Thoracic aorta (tissue), 2 donors: Measurements from ENCODE around the gene DAG1. TPM values are rescaled to one million over a fixed set of nuclear protein-coding genes. Genes with fewer than 3 reads are reported as not detected.

Experiments used
- ATAC-seq: fragments of 150-250 bp; one replicate; pipeline ENCODE4 v1.8.0; 2017; ENCODE audit warnings: low read depth; ENCODE audit not compliant: insufficient number of reproducible peaks, low FRiP score
- DNase-seq: peaks from one replicate; pipeline ENCODE4 v3.0.0-alpha.2; 2020; ENCODE audit warnings: low spot score
- H3K27ac ChIP-seq, 2 donors: fragments of 200-600 bp; sonication (generic); 1 replicate in 1 of 2; 2 replicates in 1 of 2; pipeline ENCODE4 v1.5.1; 2016; ENCODE audit warnings: mild to moderate bottlenecking in 2 of 2, moderate library complexity in 2 of 2
- H3K27me3 ChIP-seq: fragments of 200-600 bp; sonication (generic); replicated peaks from 2 replicates; pipeline ENCODE4 v1.6.0; 2016; ENCODE audit warnings: mild to moderate bottlenecking; ENCODE audit not compliant: insufficient read depth
- H3K36me3 ChIP-seq: fragments of 200-600 bp; sonication (generic); one replicate; pipeline ENCODE4 v1.5.1; 2016
- H3K4me1 ChIP-seq, 2 donors: fragments of 200-600 bp; sonication (generic); 1 replicate in 1 of 2; 2 replicates in 1 of 2; pipeline versions ENCODE4 v1.5.1 to v1.6.0; 2016; ENCODE audit warnings: low read depth in 2 of 2, mild to moderate bottlenecking in 1 of 2; ENCODE audit not compliant: control insufficient read depth in 1 of 2
- H3K4me3 ChIP-seq: fragments of 200-600 bp; sonication (generic); 2 replicates; pipeline ENCODE4 v1.5.1; 2016; ENCODE audit warnings: mild to moderate bottlenecking
- H3K9me3 ChIP-seq: fragments of 200-600 bp; sonication (generic); 2 replicates; pipeline ENCODE4 v1.5.1; 2016
- CTCF ChIP-seq: fragments of 200-600 bp; sonication (generic); IDR thresholded peaks from one replicate; pipeline ENCODE4 v1.5.1; 2019; ENCODE audit warnings: antibody characterized with exemption
- total RNA-seq, 2 donors: library from RNA; depleted of rRNA; stranded (reverse); fragments of >200 nt; gene quantifications; one replicate each; pipeline versions ENCODE4 v1.1.0 to v1.2.3, GENCODE V29; 2016

Gene DAG1
- total RNA-seq, 2 donors from 2014 or later, result 71.9 to 171 TPM

GRCh38 chr3:49563766-49564165, 93.7 kb downstream of the DAG1 start:
- no peaks in the 10 kb centered on the region for H3K27me3 ChIP-seq
- H3K4me1 ChIP-seq, result no peaks in the 10 kb centered on the region
- H3K36me3 ChIP-seq, result no peaks in the 10 kb centered on the region
- no peak for DNase-seq
- H3K4me3 ChIP-seq, result no peak overlapping the region
- no peak for TF ChIP-seq CTCF
- H3K27ac ChIP-seq, result no peak overlapping the region
- H3K9me3 ChIP-seq, result no peaks in the 10 kb centered on the region
- ATAC-seq, result no peak

GRCh38 chr3:49566312-49566711, 96.2 kb downstream of the DAG1 start:
- Histone ChIP-seq H3K36me3 (no peaks in the 10 kb centered on the region), H3K4me1 (no peaks in the 10 kb centered on the region), H3K27ac (no peak overlapping the region), H3K9me3 (no peaks in the 10 kb centered on the region), H3K4me3 (no peak overlapping the region), H3K27me3 (no peaks in the 10 kb centered on the region)
- TF ChIP-seq CTCF, result no peak
- DNase-seq (no peak), ATAC-seq (no peak)

GRCh38 chr3:49567406-49567805, 97.3 kb downstream of the DAG1 start:
- no peak overlapping the region for H3K27ac ChIP-seq
- DNase-seq (no peak), ATAC-seq (no peak)
- H3K27me3 ChIP-seq, result no peaks in the 10 kb centered on the region
- H3K36me3 ChIP-seq, result no peaks in the 10 kb centered on the region
- TF ChIP-seq CTCF, result no peak
- no peaks in the 10 kb centered on the region for H3K4me1 ChIP-seq
- no peak overlapping the region for H3K4me3 ChIP-seq
- H3K9me3 ChIP-seq, result no peaks in the 10 kb centered on the region

GRCh38 chr3:49568965-49569364, 98.9 kb downstream of the DAG1 start:
- H3K4me1 ChIP-seq, result no peaks in the 10 kb centered on the region
- TF ChIP-seq CTCF, result no peak
- no peaks in the 10 kb centered on the region for H3K27me3 ChIP-seq
- no peak for DNase-seq
- H3K4me3 ChIP-seq, result no peak overlapping the region
- H3K36me3 ChIP-seq, result no peaks in the 10 kb centered on the region
- ATAC-seq, result no peak
- H3K27ac ChIP-seq, result no peak overlapping the region
- H3K9me3 ChIP-seq, result no peaks in the 10 kb centered on the region

- no peaks in the 10 kb centered on the region for H3K36me3 ChIP-seq
- H3K27ac ChIP-seq, result no peak overlapping the region
- no peak for TF ChIP-seq CTCF
- ATAC-seq (no peak), DNase-seq (no peak)
- H3K27me3 ChIP-seq, result no peaks in the 10 kb centered on the region
- H3K9me3 ChIP-seq, result no peaks in the 10 kb centered on the region
- no peak overlapping the region for H3K4me3 ChIP-seq
- H3K4me1 ChIP-seq, result no peaks in the 10 kb centered on the region
Observed at GRCh38 chr3:49570028-49570654, 100.1 kb downstream of the DAG1 start.
